Type B pancreatic cell (in vitro differentiated cells): ENCODE results near the gene ITIH1. TPM values are rescaled to one million over a fixed set of nuclear protein-coding genes. Genes with fewer than 3 reads are reported as not detected.

Experiments used
- DNase-seq: peaks from one replicate; pipeline ENCODE4 v3.0.0; 2021; ENCODE audit warnings: mixed read lengths; ENCODE audit not compliant: unreplicated experiment; ENCODE audit errors: extremely low spot score
- H3K27ac Mint-ChIP-seq: 2 replicates; pipeline ENCODE4 v1.8.0; 2021; ENCODE audit warnings: mild to moderate bottlenecking, mixed read lengths
- H3K27me3 Mint-ChIP-seq: 2 replicates; pipeline ENCODE4 v1.8.0; 2021; ENCODE audit warnings: mixed read lengths
- H3K36me3 Mint-ChIP-seq: 2 replicates; pipeline ENCODE4 v1.8.0; 2021; ENCODE audit warnings: mixed read lengths
- H3K4me1 Mint-ChIP-seq: one replicate; pipeline ENCODE4 v1.8.0; 2021; ENCODE audit warnings: mixed read lengths; ENCODE audit not compliant: unreplicated experiment
- H3K4me3 Mint-ChIP-seq: 2 replicates; pipeline ENCODE4 v1.8.0; 2021; ENCODE audit warnings: mild to moderate bottlenecking, mixed read lengths
- H3K9me3 Mint-ChIP-seq: 2 replicates; pipeline ENCODE4 v1.8.0; 2021; ENCODE audit warnings: mixed read lengths
- CTCF ChIP-seq: fragments of 200-600 bp; sonication (generic); conservative IDR thresholded peaks from 2 replicates; pipeline ENCODE4 v1.5.0; 2021; ENCODE audit warnings: antibody characterized with exemption, mild to moderate bottlenecking
- total RNA-seq: library from RNA; stranded (reverse); gene quantifications from 2 replicates; pipeline ENCODE4 v1.2.1, GENCODE V29; 2021; ENCODE audit warnings: low replicate concordance

Gene ITIH1
- total RNA-seq, 1 donor from 2014 or later: 8.0 TPM

- Mint-ChIP-seq H3K9me3 (no peaks in the 10 kb centered on the region), H3K27ac (no peak overlapping the region), H3K4me3 (no peak overlapping the region), H3K27me3 (peaks cover 20% of the 10 kb centered on the region), H3K4me1 (no peaks in the 10 kb centered on the region), H3K36me3 (no peaks in the 10 kb centered on the region)
- TF ChIP-seq CTCF: no peak
- DNase-seq: peak; percentile 37
Measured at GRCh38 chr3:52781741-52782140, 4.3 kb downstream of the ITIH1 start.

- Mint-ChIP-seq H3K4me3 (no peak overlapping the region), H3K27me3 (peaks cover 20% of the 10 kb centered on the region), H3K27ac (no peak overlapping the region), H3K4me1 (no peaks in the 10 kb centered on the region), H3K36me3 (no peaks in the 10 kb centered on the region), H3K9me3 (no peaks in the 10 kb centered on the region)
- no peak for TF ChIP-seq CTCF
- DNase-seq: no peak
Measured at GRCh38 chr3:52782412-52783210, 5.2 kb downstream of the ITIH1 start.

GRCh38 chr3:52783211-52783555, 5.8 kb downstream of the ITIH1 start:
- no peak for TF ChIP-seq CTCF
- Mint-ChIP-seq H3K4me3 (no peak overlapping the region), H3K36me3 (no peaks in the 10 kb centered on the region), H3K27ac (no peak overlapping the region), H3K4me1 (no peaks in the 10 kb centered on the region), H3K27me3 (peaks cover 20% of the 10 kb centered on the region), H3K9me3 (no peaks in the 10 kb centered on the region)
- no peak for DNase-seq

- no peak for DNase-seq
- Mint-ChIP-seq H3K27me3 (peaks cover 23% of the 10 kb centered on the region), H3K27ac (no peak overlapping the region), H3K4me3 (no peak overlapping the region), H3K9me3 (no peaks in the 10 kb centered on the region), H3K36me3 (no peaks in the 10 kb centered on the region), H3K4me1 (no peaks in the 10 kb centered on the region)
- no peak for TF ChIP-seq CTCF
Measured at GRCh38 chr3:52784021-52784621, 6.7 kb downstream of the ITIH1 start.

- Mint-ChIP-seq H3K9me3 (no peaks in the 10 kb centered on the region), H3K4me3 (no peak overlapping the region), H3K36me3 (no peaks in the 10 kb centered on the region), H3K27ac (peak overlapping the region; percentile 26), H3K4me1 (no peaks in the 10 kb centered on the region), H3K27me3 (peaks cover 20% of the 10 kb centered on the region)
- no peak for DNase-seq
- TF ChIP-seq CTCF: no peak
Measured at GRCh38 chr3:52784931-52785590, 7.7 kb downstream of the ITIH1 start.
